SK-N-SH (cell line): ENCODE data around the gene RBM10. TPM values are rescaled to one million over a fixed set of nuclear protein-coding genes. Genes with fewer than 3 reads are reported as not detected.

Experiments
- CTCF ChIA-PET: fragments of 300-600, 350-600 bp; formaldehyde crosslinking; extraction: SDS; loops from one replicate; lab custom pipeline; 2021; lab: Yijun Ruan, JAX
- POLR2A ChIA-PET: fragments of 350-600 bp; sonication (Branson Sonifier 250); formaldehyde crosslinking; extraction: SDS; loops from one replicate; lab custom pipeline; 2020; ENCODE audit warnings: antibody characterized with exemption, inconsistent platforms; lab: Yijun Ruan, JAX
- DNase-seq: peaks from one replicate; pipeline ENCODE4 v3.0.0; 2012
- H2AFZ ChIP-seq: fragments of 200-600 bp; sonication (generic); 2 replicates; pipeline ENCODE4 v1.8.1; 2016; ENCODE audit warnings: antibody characterized with exemption, mild to moderate bottlenecking, low read depth
- H3F3A ChIP-seq: fragments of 200-600 bp; sonication (generic); replicated peaks from 2 replicates; pipeline ENCODE3; 2016; ENCODE audit warnings: antibody characterized with exemption, mild to moderate bottlenecking; ENCODE audit not compliant: insufficient read depth
- H3K27ac ChIP-seq, 2 experiments: fragments of 200-500 bp in 1 of 2; fragments of 200-600 bp in 1 of 2; sonication (Bioruptor generic) in 1 of 2; sonication (generic), shearing (Covaris generic) in 1 of 2; 2 replicates each; pipeline versions ENCODE4 v1.5.1 to v1.6.1; 2014 to 2016; ENCODE audit warnings: low read depth in 2 of 2, inconsistent platforms in 1 of 2, low read length in 1 of 2, mild to moderate bottlenecking in 1 of 2, mixed read lengths in 1 of 2
- H3K27me3 ChIP-seq: fragments of 200-600 bp; sonication (generic), shearing (Covaris generic); 2 replicates; pipeline ENCODE4 v1.6.1; 2016; ENCODE audit warnings: mixed run types; ENCODE audit not compliant: insufficient read depth
- H3K36me3 ChIP-seq, 2 experiments: fragments of 200-500 bp in 1 of 2; fragments of 200-600 bp in 1 of 2; sonication (Bioruptor generic) in 1 of 2; sonication (generic) in 1 of 2; replicated peaks in 1 of 2; 2 replicates each; pipeline versions ENCODE3 to v1.5.1; 2014 to 2016; ENCODE audit warnings: low read length in 1 of 2, mild to moderate bottlenecking in 1 of 2; ENCODE audit not compliant: insufficient read depth in 2 of 2, control insufficient read depth in 1 of 2
- H3K4me1 ChIP-seq, 2 experiments: fragments of 200-500 bp in 1 of 2; fragments of 200-600 bp in 1 of 2; sonication (Bioruptor generic) in 1 of 2; sonication (generic), shearing (Covaris generic) in 1 of 2; 2 replicates each; pipeline versions ENCODE4 v1.5.1 to v1.6.1; 2014 to 2016; ENCODE audit warnings: low read depth in 1 of 2, low read length in 1 of 2, mixed run types in 1 of 2; ENCODE audit not compliant: insufficient read depth in 2 of 2, control insufficient read depth in 1 of 2
- H3K4me2 ChIP-seq: fragments of 200-600 bp; sonication (generic), shearing (Covaris generic); 2 replicates; pipeline ENCODE4 v1.6.1; 2017; ENCODE audit warnings: mixed run types
- H3K4me3 ChIP-seq, 2 experiments: fragments of 200-500 bp in 1 of 2; fragments of 200-600 bp in 1 of 2; sonication (Bioruptor generic) in 1 of 2; sonication (generic), shearing (Covaris generic) in 1 of 2; 2 replicates each; pipeline versions ENCODE4 v1.5.1 to v1.8.1; 2014 to 2016; ENCODE audit warnings: low read depth in 2 of 2, inconsistent platforms in 1 of 2, low read length in 1 of 2, mild to moderate bottlenecking in 1 of 2, mixed read lengths in 1 of 2, moderate library complexity in 1 of 2
- H3K79me2 ChIP-seq: fragments of 200-600 bp; sonication (generic); 2 replicates; pipeline ENCODE4 v1.8.1; 2017; ENCODE audit warnings: mild to moderate bottlenecking; ENCODE audit not compliant: insufficient read depth
- H3K9ac ChIP-seq: fragments of 200-600 bp; sonication (generic); 2 replicates; pipeline ENCODE4 v1.6.1; 2017; ENCODE audit warnings: mixed run types
- H3K9me2 ChIP-seq: fragments of 200-600 bp; sonication (generic); 2 replicates; pipeline ENCODE4 v1.6.1; 2017; ENCODE audit warnings: mixed run types
- H3K9me3 ChIP-seq: fragments of 200-600 bp; sonication (generic); 2 replicates; pipeline ENCODE4 v1.6.1; 2017; ENCODE audit warnings: mixed run types, mild to moderate bottlenecking, moderate library complexity
- H4K20me1 ChIP-seq: fragments of 200-600 bp; sonication (generic); 2 replicates; pipeline ENCODE4 v1.6.1; 2017; ENCODE audit warnings: mild to moderate bottlenecking, mixed run types; ENCODE audit not compliant: insufficient read depth
- CHD2 ChIP-seq: fragments of 150-350 bp; IDR thresholded peaks from 2 replicates; pipeline ENCODE4 v1.6.1; 2018; ENCODE audit warnings: low read length; ENCODE audit not compliant: partially characterized antibody
- EZH2phosphoT487 ChIP-seq: fragments of 200-600 bp; sonication (generic); IDR thresholded peaks from 2 replicates; pipeline ENCODE4 v1.6.1; 2017; ENCODE audit warnings: low read depth, mixed run types, mild to moderate bottlenecking, antibody characterized with exemption, moderate library complexity, borderline replicate concordance
- FOSL2 ChIP-seq: IDR thresholded peaks from 2 replicates; pipeline ENCODE4 v1.4.0; 2012; ENCODE audit warnings: low read depth, mild to moderate bottlenecking, moderate library complexity, borderline replicate concordance
- GABPA ChIP-seq: IDR thresholded peaks from 2 replicates; pipeline ENCODE4 v1.4.0; 2012; ENCODE audit warnings: low read depth, mild to moderate bottlenecking
- GATA2 ChIP-seq: sonication (generic); formaldehyde crosslinking; IDR thresholded peaks from 2 replicates; pipeline ENCODE4 v1.5.0; 2020; ENCODE audit warnings: mild to moderate bottlenecking, missing genetic modification reagents
- MXI1 ChIP-seq: IDR thresholded peaks from 2 replicates; pipeline ENCODE4 v1.6.1; 2012; ENCODE audit warnings: mild to moderate bottlenecking, low read depth, low read length, improper control_type of control experiment
- NRF1 ChIP-seq: IDR thresholded peaks from 2 replicates; pipeline ENCODE4 v1.6.1; 2012; ENCODE audit warnings: low read depth, mild to moderate bottlenecking, low read length
- REST ChIP-seq: IDR thresholded peaks from 2 replicates; pipeline ENCODE4 v1.6.1; 2012; ENCODE audit warnings: mild to moderate bottlenecking, low read depth, low read length, moderate library complexity
- SMC3 ChIP-seq: IDR thresholded peaks from 2 replicates; pipeline ENCODE4 v1.6.1; 2012; ENCODE audit warnings: low read depth, low read length, improper control_type of control experiment
- YY1 ChIP-seq: IDR thresholded peaks from 2 replicates; pipeline ENCODE4 v1.4.0; 2012; ENCODE audit warnings: low read depth, mild to moderate bottlenecking
- WGBS: methylation state at CpG from one replicate; pipeline ENCODE4 v1.1.6; 2017; ENCODE audit warnings: low lambda C conversion rate; 5-methylcytosine and 5-hydroxymethylcytosine counted together
- polyA plus RNA-seq, 3 experiments: library from polyadenylated mRNA; depleted of rRNA; stranded (reverse); fragments of >200 nt; gene quantifications; 2 replicates each; pipeline ENCODE4 v1.2.3, GENCODE V29; 2012
- TF ChIP-seq, protein P1 (sequence below): IDR thresholded peaks from 2 replicates; pipeline ENCODE4 v1.4.0; 2012; ENCODE audit warnings: low read depth, borderline replicate concordance
- TF ChIP-seq, protein P2 (sequence below): IDR thresholded peaks from 2 replicates; pipeline ENCODE4 v1.4.0; 2012; ENCODE audit warnings: low read depth
- TF ChIP-seq, protein P3 (sequence below): IDR thresholded peaks from 2 replicates; pipeline ENCODE4; 2012

RBM10 gene
- polyA plus RNA-seq, 1 of the 3 experiments (the other 2 are of a cell fraction) = 34.4 TPM

DNA sequence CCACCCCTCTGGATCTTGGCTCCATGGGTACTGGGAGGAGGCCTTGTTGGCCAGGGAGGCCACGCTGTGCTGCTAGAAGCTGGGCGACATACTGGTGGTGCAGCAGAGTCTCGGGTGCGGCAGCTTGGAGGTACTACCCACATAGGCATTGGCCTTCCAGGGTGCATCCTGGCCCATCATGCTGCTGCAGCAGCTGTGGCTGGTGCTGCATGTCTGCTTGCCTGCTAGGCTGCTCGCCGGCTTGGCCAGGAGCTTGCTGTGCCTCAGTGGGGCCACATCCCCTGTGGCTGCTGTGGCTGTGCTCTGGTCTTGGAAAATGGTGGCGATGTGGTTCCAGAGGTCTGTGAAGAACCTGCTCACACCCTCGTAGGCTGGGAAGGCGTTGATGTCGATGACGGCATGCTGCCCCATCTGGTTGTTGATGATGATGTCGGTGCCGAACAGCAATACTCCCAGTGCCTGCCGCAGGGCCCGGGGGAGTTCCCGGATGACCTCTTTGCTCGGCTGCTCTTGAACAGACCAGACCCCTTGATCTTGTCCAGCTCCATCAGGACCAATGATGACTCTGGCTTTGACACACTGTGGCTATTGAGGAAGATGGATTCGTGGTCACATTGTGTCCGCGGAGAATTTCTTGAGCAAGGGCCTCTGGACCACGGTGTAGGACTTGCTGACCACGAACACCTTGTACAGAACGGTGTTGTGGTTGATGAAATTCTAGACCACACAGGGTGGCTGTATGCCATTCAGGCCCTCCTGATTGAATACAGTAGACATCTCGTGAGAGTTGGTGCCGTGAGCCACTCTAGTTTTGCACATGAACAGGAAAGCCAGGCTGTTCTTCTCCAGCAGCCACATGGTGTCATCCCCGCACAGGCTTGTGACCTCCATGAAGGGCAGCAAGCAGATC is 11.8 kb downstream of the RBM10 start:
- TF ChIP-seq NRF1 (no peak), GATA2 (CRISPR knock-in tag) (no peak), YY1 (no peak), EZH2phosphoT487 (no peak), FOSL2 (no peak), GABPA (no peak), SMC3 (no peak), REST (no peak), CHD2 (no peak), MXI1 (no peak)
- TF ChIP-seq, protein P1, sequence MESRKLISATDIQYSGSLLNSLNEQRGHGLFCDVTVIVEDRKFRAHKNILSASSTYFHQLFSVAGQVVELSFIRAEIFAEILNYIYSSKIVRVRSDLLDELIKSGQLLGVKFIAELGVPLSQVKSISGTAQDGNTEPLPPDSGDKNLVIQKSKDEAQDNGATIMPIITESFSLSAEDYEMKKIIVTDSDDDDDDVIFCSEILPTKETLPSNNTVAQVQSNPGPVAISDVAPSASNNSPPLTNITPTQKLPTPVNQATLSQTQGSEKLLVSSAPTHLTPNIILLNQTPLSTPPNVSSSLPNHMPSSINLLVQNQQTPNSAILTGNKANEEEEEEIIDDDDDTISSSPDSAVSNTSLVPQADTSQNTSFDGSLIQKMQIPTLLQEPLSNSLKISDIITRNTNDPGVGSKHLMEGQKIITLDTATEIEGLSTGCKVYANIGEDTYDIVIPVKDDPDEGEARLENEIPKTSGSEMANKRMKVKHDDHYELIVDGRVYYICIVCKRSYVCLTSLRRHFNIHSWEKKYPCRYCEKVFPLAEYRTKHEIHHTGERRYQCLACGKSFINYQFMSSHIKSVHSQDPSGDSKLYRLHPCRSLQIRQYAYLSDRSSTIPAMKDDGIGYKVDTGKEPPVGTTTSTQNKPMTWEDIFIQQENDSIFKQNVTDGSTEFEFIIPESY = no peak
- TF ChIP-seq, protein P2, sequence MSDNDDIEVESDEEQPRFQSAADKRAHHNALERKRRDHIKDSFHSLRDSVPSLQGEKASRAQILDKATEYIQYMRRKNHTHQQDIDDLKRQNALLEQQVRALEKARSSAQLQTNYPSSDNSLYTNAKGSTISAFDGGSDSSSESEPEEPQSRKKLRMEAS = no peak
- TF ChIP-seq, protein P3, sequence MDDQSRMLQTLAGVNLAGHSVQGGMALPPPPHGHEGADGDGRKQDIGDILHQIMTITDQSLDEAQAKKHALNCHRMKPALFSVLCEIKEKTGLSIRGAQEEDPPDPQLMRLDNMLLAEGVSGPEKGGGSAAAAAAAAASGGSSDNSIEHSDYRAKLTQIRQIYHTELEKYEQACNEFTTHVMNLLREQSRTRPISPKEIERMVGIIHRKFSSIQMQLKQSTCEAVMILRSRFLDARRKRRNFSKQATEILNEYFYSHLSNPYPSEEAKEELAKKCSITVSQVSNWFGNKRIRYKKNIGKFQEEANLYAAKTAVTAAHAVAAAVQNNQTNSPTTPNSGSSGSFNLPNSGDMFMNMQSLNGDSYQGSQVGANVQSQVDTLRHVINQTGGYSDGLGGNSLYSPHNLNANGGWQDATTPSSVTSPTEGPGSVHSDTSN = no peak
- TF ChIP-seq, all 33 proteins: peak for 0
- CTCF ChIA-PET = interaction anchor here (0.7 kb wide), 1 partner anchor 22 kb away, joined by 3 read pairs; no protein-coding TSS in a partner anchor
- Histone ChIP-seq H3K27ac (no peak overlapping the region), H3K79me2 (peaks cover 96% of the 10 kb centered on the region), H3K4me2 (no peak overlapping the region), H4K20me1 (peaks cover 11% of the 10 kb centered on the region; the same call in 1 of the 2 replicates), H3F3A (peaks cover 2% of the 10 kb centered on the region), H2AFZ (no peak overlapping the region), H3K9me3 (no peaks in the 10 kb centered on the region), H3K27me3 (no peaks in the 10 kb centered on the region; the same call in 1 of the 2 replicates), H3K36me3 (peaks cover 0 to 8% of the 10 kb centered on the region in 2 experiments), H3K9ac (no peak overlapping the region), H3K4me1 (no peaks in the 10 kb centered on the region), H3K9me2 (no peaks in the 10 kb centered on the region), H3K4me3 (no peak overlapping the region)
- POLR2A ChIA-PET = no interaction called here
- DNase-seq = no peak
- 76% methylated on average over 10 of the region's 26 CpGs for WGBS
